Lung (tissue), 12 donors: ENCODE results near the gene ADD3. TPM values are rescaled to one million over a fixed set of nuclear protein-coding genes. Genes with fewer than 3 reads are reported as not detected.
"Not testable (repeated sequence)": the region's sequence is repeated elsewhere in the genome, so short reads cannot be mapped to it uniquely, and the experiment has no call there.

Experiments used
- ATAC-seq: fragments of 200-7000 bp; cut with Tn5 transposase; one replicate; pipeline ENCODE4 v1.9.1; 2020; ENCODE audit warnings: moderate number of reproducible peaks; ENCODE audit not compliant: insufficient read depth, low FRiP score
- DNase-seq, 3 donors: peaks; one replicate each; pipeline ENCODE4 v3.0.0-alpha.2; 2013 to 2017
- H3K27ac ChIP-seq, 2 donors: one replicate each; pipeline ENCODE4 v1.5.1; 2013; ENCODE audit warnings: mild to moderate bottlenecking in 2 of 2, moderate library complexity in 2 of 2, control low read depth in 1 of 2, inconsistent platforms in 1 of 2, low read depth in 1 of 2, low read length in 1 of 2
- H3K27me3 ChIP-seq, 3 donors: one replicate each; pipeline ENCODE4 v1.5.1; 2013; ENCODE audit warnings: low read length in 2 of 3; ENCODE audit not compliant: control insufficient read depth in 3 of 3, insufficient read depth in 3 of 3
- H3K36me3 ChIP-seq, 4 donors: one replicate each; pipeline ENCODE4 v1.5.1; 2013; ENCODE audit warnings: low read length in 4 of 4, mild to moderate bottlenecking in 1 of 4, moderate library complexity in 1 of 4; ENCODE audit not compliant: control insufficient read depth in 4 of 4, insufficient read depth in 4 of 4
- H3K4me1 ChIP-seq, 5 donors: one replicate each; pipeline ENCODE4 v1.5.1; 2013; ENCODE audit warnings: low read length in 5 of 5, mild to moderate bottlenecking in 2 of 5, moderate library complexity in 1 of 5; ENCODE audit not compliant: control insufficient read depth in 5 of 5, insufficient read depth in 5 of 5
- H3K4me3 ChIP-seq: one replicate; pipeline ENCODE4 v1.5.1; 2013; ENCODE audit warnings: mild to moderate bottlenecking, control low read depth, moderate library complexity
- H3K9ac ChIP-seq, 2 donors: one replicate each; pipeline ENCODE4 v1.5.1; 2013; ENCODE audit warnings: low read length in 2 of 2, control low read depth in 1 of 2; ENCODE audit not compliant: insufficient read depth in 1 of 2
- H3K9me3 ChIP-seq, 4 donors: one replicate each; pipeline ENCODE4 v1.5.1; 2013; ENCODE audit warnings: low read length in 3 of 4, mild to moderate bottlenecking in 1 of 4, moderate library complexity in 1 of 4; ENCODE audit not compliant: control insufficient read depth in 4 of 4, insufficient read depth in 3 of 4
- CTCF ChIP-seq: IDR thresholded peaks from 2 replicates; pipeline ENCODE4 v1.5.1; 2012; ENCODE audit warnings: mild to moderate bottlenecking; ENCODE audit errors: control extremely low read depth, extremely low read depth
- WGBS, 2 donors: extraction: QIAGEN DNeasy Blood & Tissue Kit; methylation state at CpG; one replicate each; pipeline ENCODE4 v1.1.7; 2013; 5-methylcytosine and 5-hydroxymethylcytosine counted together
- polyA plus RNA-seq, 2 donors: library from polyadenylated mRNA; stranded (reverse); fragments of 200-250 nt; gene quantifications; one replicate each; pipeline ENCODE4 v1.2.1, GENCODE V29; 2013
- total RNA-seq, 2 donors: library from RNA; depleted of rRNA in 1 of 2; stranded (reverse); fragments of >200 nt in 1 of 2; gene quantifications; one replicate each; pipeline ENCODE4 v1.2.1, GENCODE V29; 2014 to 2021
- donor health status: control.
- donor health status: control.
- donor health status: Bipolar disorder and iron deficiency.
- donor health status: healthy.
- donor health status: DM: yes; HTN: yes; CAD: no.

The ADD3 gene
- total and polyA plus RNA-seq, 4 donors = 22.0 to 289 (median 56.1) TPM

- Histone ChIP-seq H3K9ac (no peak overlapping the region), H3K4me3 (no peak overlapping the region), H3K27me3 (no peaks in the 10 kb centered on the region), H3K9me3 (no peaks in the 10 kb centered on the region), H3K27ac (no peak overlapping the region), H3K36me3 (peaks cover 1 to 38% (median 19%) of the 10 kb centered on the region in 4 donors), H3K4me1 (peaks cover 0 to 3% (median 0%) of the 10 kb centered on the region in 5 donors)
- 95% methylated on average over 2 of the region's 2 CpGs for WGBS, 2 donors
- DNase-seq = no peak
- no peak for ATAC-seq
- TF ChIP-seq CTCF = no peak
Measured at GRCh38 chr10:110123594-110123993, 115.8 kb downstream of the ADD3 start.

GRCh38 chr10:110129490-110129889, 121.7 kb downstream of the ADD3 start:
- DNase-seq (no peak), ATAC-seq (no peak)
- H3K9me3 ChIP-seq = no peaks in the 10 kb centered on the region
- no peaks in the 10 kb centered on the region for H3K4me1 ChIP-seq
- H3K27ac ChIP-seq = no peak overlapping the region
- H3K27me3 ChIP-seq = no peaks in the 10 kb centered on the region
- no peak overlapping the region for H3K9ac ChIP-seq
- peaks cover 3 to 46% (median 28%) of the 10 kb centered on the region in 4 donors for H3K36me3 ChIP-seq
- TF ChIP-seq CTCF = no peak
- H3K4me3 ChIP-seq = no peak overlapping the region

- DNase-seq (no peak), ATAC-seq (no peak)
- no peaks in the 10 kb centered on the region for H3K9me3 ChIP-seq
- H3K36me3 ChIP-seq = peaks cover 3 to 39% (median 21%) of the 10 kb centered on the region in 4 donors
- no peak for TF ChIP-seq CTCF
- H3K27me3 ChIP-seq = no peaks in the 10 kb centered on the region
- no peak overlapping the region for H3K9ac ChIP-seq
- 89% methylated on average over 3 of the region's 3 CpGs for WGBS, 2 donors
- H3K4me3 ChIP-seq = no peak overlapping the region
- H3K27ac ChIP-seq = no peak overlapping the region
- H3K4me1 ChIP-seq = peaks cover 0 to 6% (median 0%) of the 10 kb centered on the region in 5 donors
Measured at GRCh38 chr10:110134917-110135316, 127.1 kb downstream of the ADD3 start.

GRCh38 chr10:110135836-110136235, 128.1 kb downstream of the ADD3 start:
- H3K9me3 ChIP-seq, ATAC-seq, H3K4me3 ChIP-seq, H3K9ac ChIP-seq, H3K27ac ChIP-seq, DNase-seq, H3K27me3 ChIP-seq, H3K4me1 ChIP-seq: not testable (repeated sequence)
- WGBS, 2 donors = 82 to 94% methylated on average over 6 of the region's 6 CpGs
- peaks cover 3 to 34% (median 15%) of the 10 kb centered on the region in 4 donors for H3K36me3 ChIP-seq
